Measurements from ENCODE around the gene BAZ2B.

GRCh38 chr2:159489476-159489875 is 126.9 kb downstream of the BAZ2B start:
- TF ChIP-seq CTCF (IDR thresholded peaks at IDR 0.05) (no peak), POLR2AphosphoS5 (IDR thresholded peaks at IDR 0.05) (no peak), POLR2A (IDR thresholded peaks at IDR 0.05) (no peak), EP300 (IDR thresholded peaks at IDR 0.05) (no peak)

Data from sigmoid colon (tissue), 4 donors.